Astrocyte of the cerebellum (primary cell): Measurements from ENCODE around the gene ELAVL2.

Experiments
- DNase-seq: peaks from one replicate; pipeline ENCODE4 v3.0.0-alpha.2; 2011; ENCODE audit warnings: low read depth
- H3K4me3 ChIP-seq: 2 replicates; pipeline ENCODE4 v1.5.1; 2011; ENCODE audit warnings: mild to moderate bottlenecking, low read depth, low read length, moderate library complexity
- CTCF ChIP-seq: IDR thresholded peaks from 2 replicates; pipeline ENCODE4 v1.5.1; 2012; ENCODE audit warnings: low read length, low read depth, moderate library complexity, mild to moderate bottlenecking; ENCODE audit errors: missing control alignments
- in situ Hi-C: cut with HindIII; loops from 2 replicates; pipeline ENCODE4 v1.10.0; 2017; ENCODE audit warnings: low sequenced_read_pairs

The ELAVL2 gene

DNA sequence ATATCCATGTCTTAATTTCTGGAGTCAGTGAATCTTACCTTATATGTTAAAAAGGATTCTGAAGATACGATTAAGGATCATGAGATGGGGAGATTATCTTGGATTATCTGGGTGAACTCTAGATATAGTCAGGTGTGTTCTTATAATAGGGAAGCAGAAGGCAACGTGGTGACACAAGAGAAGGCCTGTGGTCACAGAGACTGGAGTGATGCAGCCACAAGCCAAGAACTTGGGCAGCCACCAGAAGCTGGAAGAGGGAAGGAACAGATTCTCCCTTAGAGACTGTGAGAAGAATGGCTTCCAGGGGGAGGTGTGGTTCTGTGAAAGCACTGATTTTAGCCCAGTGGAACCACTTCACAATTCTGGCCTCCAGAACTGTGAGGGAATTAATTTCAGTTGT, 177.4 kb downstream of the ELAVL2 start:
- no peak for DNase-seq
- no peak for TF ChIP-seq CTCF
- in situ Hi-C loops: no loop called here
- no peak overlapping the region for H3K4me3 ChIP-seq

DNA sequence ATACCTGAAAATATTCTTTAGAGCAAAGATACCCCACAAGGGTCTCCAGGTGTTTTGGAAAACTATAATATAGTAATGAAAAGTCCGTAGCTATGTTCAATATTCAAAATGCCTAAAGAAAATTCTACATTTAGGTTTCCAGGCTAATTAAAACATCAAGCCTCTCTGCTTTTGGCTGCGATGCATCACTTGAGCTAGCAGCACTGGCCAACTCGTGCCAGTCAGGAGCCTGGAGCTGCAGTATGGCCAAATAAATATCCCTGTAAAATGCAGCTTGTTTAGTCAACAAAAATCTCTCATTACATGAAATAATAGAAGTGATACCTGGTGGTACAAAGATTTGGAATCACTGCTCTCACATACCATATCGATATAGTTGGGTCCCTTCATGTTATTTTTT, 181.1 kb downstream of the ELAVL2 start:
- TF ChIP-seq CTCF: no peak
- no peak overlapping the region for H3K4me3 ChIP-seq
- DNase-seq: no peak
- in situ Hi-C loops: no loop called here

- in situ Hi-C loops: no loop called here
- no peak overlapping the region for H3K4me3 ChIP-seq
- TF ChIP-seq CTCF: no peak
- DNase-seq: no peak
These were observed 181.7 kb downstream of the ELAVL2 start for GRCh38 chr9:23644326-23644725.

DNA sequence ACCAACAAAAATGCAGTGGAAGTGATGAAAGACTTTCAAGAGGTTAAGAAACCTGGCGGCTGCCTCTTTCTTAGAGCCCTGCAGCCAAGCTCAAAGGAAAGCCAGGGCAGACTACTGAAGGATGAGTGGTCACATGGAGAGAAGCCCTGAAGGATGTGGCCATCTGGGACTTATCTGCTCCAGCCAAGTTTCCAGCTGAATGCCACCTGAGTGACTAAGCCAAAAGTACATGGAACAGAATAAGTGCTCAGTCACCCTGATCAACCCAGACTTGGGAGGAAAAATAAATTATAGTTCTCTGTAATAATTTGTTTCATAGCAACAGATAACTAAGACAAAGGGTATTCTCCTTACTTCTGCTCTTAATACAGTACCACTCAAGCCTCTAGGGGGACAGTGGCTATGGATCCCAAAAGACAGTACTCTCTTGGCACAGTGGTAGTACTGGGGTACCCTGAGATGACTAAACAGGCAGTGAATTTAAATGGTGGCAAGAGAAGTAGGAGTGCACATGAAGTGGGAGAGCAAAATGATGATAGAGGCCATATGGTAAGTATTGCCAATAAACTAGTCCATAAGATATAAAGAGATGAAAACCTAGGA, 182.3 kb downstream of the ELAVL2 start:
- no peak for TF ChIP-seq CTCF
- no peak for DNase-seq
- H3K4me3 ChIP-seq: no peak overlapping the region
- in situ Hi-C loops: no loop called here
